Mesenchymal stem cell (in vitro differentiated cells and primary cell): ENCODE data around the gene INPP5D.

Source experiments
- DNase-seq: peaks from one replicate; pipeline ENCODE4 v3.0.0-alpha.2; 2013
- H2AFZ ChIP-seq: one replicate; pipeline ENCODE4 v1.6.1; 2013; ENCODE audit warnings: low read depth, mild to moderate bottlenecking, control low read depth, inconsistent platforms, low read length, moderate library complexity
- H2AK5ac ChIP-seq: 2 replicates; pipeline ENCODE4 v1.6.1; 2013; ENCODE audit warnings: low read length, moderate library complexity, mild to moderate bottlenecking, inconsistent platforms; ENCODE audit not compliant: severe bottlenecking
- H2BK120ac ChIP-seq: one replicate; pipeline ENCODE4 v1.6.1; 2013; ENCODE audit warnings: low read depth, mild to moderate bottlenecking, inconsistent platforms, low read length, moderate library complexity
- H2BK12ac ChIP-seq, 2 experiments: one replicate each; pipeline ENCODE4 v1.6.1; 2013; ENCODE audit warnings: inconsistent platforms in 2 of 2, low read length in 2 of 2, mild to moderate bottlenecking in 2 of 2, moderate library complexity in 2 of 2, control low read depth in 1 of 2
- H2BK15ac ChIP-seq: one replicate; pipeline ENCODE4 v1.6.1; 2013; ENCODE audit warnings: mild to moderate bottlenecking, low read depth, inconsistent platforms; ENCODE audit not compliant: poor library complexity, severe bottlenecking
- H2BK5ac ChIP-seq: 2 replicates; pipeline ENCODE4 v1.6.1; 2013; ENCODE audit warnings: low read depth, mild to moderate bottlenecking, low read length, control low read depth, inconsistent platforms; ENCODE audit not compliant: poor library complexity, severe bottlenecking
- H3K14ac ChIP-seq, 2 experiments: one replicate each; pipeline ENCODE4 v1.6.1; 2013; ENCODE audit warnings: inconsistent platforms in 2 of 2, low read length in 2 of 2, control low read depth in 1 of 2, mild to moderate bottlenecking in 1 of 2, moderate library complexity in 1 of 2
- H3K18ac ChIP-seq, 2 experiments: one replicate each; pipeline ENCODE4 v1.6.1; 2013; ENCODE audit warnings: inconsistent platforms in 2 of 2, low read length in 2 of 2, control low read depth in 1 of 2, low read depth in 1 of 2, mild to moderate bottlenecking in 1 of 2
- H3K23ac ChIP-seq, 2 experiments: one replicate each; pipeline ENCODE4 v1.6.1; 2013; ENCODE audit warnings: inconsistent platforms in 2 of 2, low read length in 2 of 2, mild to moderate bottlenecking in 2 of 2, moderate library complexity in 2 of 2, control low read depth in 1 of 2
- H3K27ac ChIP-seq: 2 replicates; pipeline ENCODE4 v1.5.1; 2013; ENCODE audit warnings: mild to moderate bottlenecking, moderate library complexity, low read length, control low read depth, inconsistent platforms; ENCODE audit not compliant: poor library complexity, severe bottlenecking
- H3K27me3 ChIP-seq, 2 experiments: 2 replicates each; pipeline versions ENCODE4 v1.6.1 to v1.7.0; 2013; ENCODE audit warnings: low read length in 2 of 2, mild to moderate bottlenecking in 2 of 2, moderate library complexity in 2 of 2, control low read depth in 1 of 2, inconsistent platforms in 1 of 2; ENCODE audit not compliant: control insufficient read depth in 1 of 2, insufficient read depth in 1 of 2
- H3K36me3 ChIP-seq, 2 experiments: 2 replicates each; pipeline versions ENCODE4 v1.6.1 to v1.7.0; 2013; ENCODE audit warnings: low read length in 2 of 2, control low read depth in 1 of 2, inconsistent platforms in 1 of 2, low read depth in 1 of 2, mild to moderate bottlenecking in 1 of 2; ENCODE audit not compliant: insufficient read depth in 2 of 2, control insufficient read depth in 1 of 2
- H3K4ac ChIP-seq, 2 experiments: one replicate each; pipeline ENCODE4 v1.6.1; 2013; ENCODE audit warnings: inconsistent platforms in 2 of 2, low read length in 2 of 2, mild to moderate bottlenecking in 2 of 2, moderate library complexity in 2 of 2, control low read depth in 1 of 2, low read depth in 1 of 2
- H3K4me1 ChIP-seq: 2 replicates; pipeline ENCODE4 v1.6.1; 2013; ENCODE audit warnings: low read depth, low read length, control low read depth; ENCODE audit not compliant: control insufficient read depth, insufficient read depth
- H3K4me2 ChIP-seq: 2 replicates; pipeline ENCODE4 v1.6.1; 2013; ENCODE audit warnings: low read length, mild to moderate bottlenecking, inconsistent platforms; ENCODE audit not compliant: poor library complexity, severe bottlenecking
- H3K4me3 ChIP-seq, 2 experiments: 2 replicates each; pipeline versions ENCODE4 v1.5.1 to v1.7.0; 2013; ENCODE audit warnings: low read length in 2 of 2, mild to moderate bottlenecking in 2 of 2, control low read depth in 1 of 2, low read depth in 1 of 2; ENCODE audit not compliant: insufficient read depth in 1 of 2
- H3K79me1 ChIP-seq: replicated peaks from 2 replicates; pipeline ENCODE4 v1.6.1; 2013; ENCODE audit warnings: mild to moderate bottlenecking, control low read depth, low read length, inconsistent platforms; ENCODE audit not compliant: poor library complexity, severe bottlenecking
- H3K9ac ChIP-seq: 2 replicates; pipeline ENCODE4 v1.7.0; 2013; ENCODE audit warnings: mild to moderate bottlenecking, low read length, moderate library complexity
- H3K9me3 ChIP-seq: 2 replicates; pipeline ENCODE4 v1.7.0; 2013; ENCODE audit warnings: mild to moderate bottlenecking, low read length; ENCODE audit not compliant: control insufficient read depth
- H4K8ac ChIP-seq: one replicate; pipeline ENCODE4 v1.6.1; 2013; ENCODE audit warnings: inconsistent platforms, mild to moderate bottlenecking, low read length, moderate library complexity
- H4K91ac ChIP-seq: one replicate; pipeline ENCODE4 v1.6.1; 2013; ENCODE audit warnings: mild to moderate bottlenecking, low read length, inconsistent platforms
- WGBS: methylation state at CpG from one replicate; pipeline ENCODE4 v1.1.7; 2013; ENCODE audit warnings: mixed read lengths; 5-methylcytosine and 5-hydroxymethylcytosine counted together

Gene INPP5D

GRCh38 chr2:233012301-233012971 lies 47.7 kb upstream of the INPP5D start:
- Histone ChIP-seq H2BK120ac (no peak overlapping the region), H3K9me3 (no peaks in the 10 kb centered on the region), H4K91ac (no peak overlapping the region), H4K8ac (no peak overlapping the region), H3K4me1 (no peaks in the 10 kb centered on the region), H2AFZ (no peak overlapping the region), H3K4ac (no peak overlapping the region), H2BK15ac (no peak overlapping the region), H2BK12ac (no peak overlapping the region), H3K79me1 (no peaks in the 10 kb centered on the region), H3K36me3 (no peaks in the 10 kb centered on the region), H2AK5ac (no peak overlapping the region), H3K4me3 (no peak overlapping the region), H3K18ac (no peak overlapping the region), H3K27ac (no peak overlapping the region), H3K27me3 (no peaks in the 10 kb centered on the region), H3K9ac (no peak overlapping the region), H3K14ac (no peak overlapping the region), H3K4me2 (no peak overlapping the region), H2BK5ac (no peak overlapping the region), H3K23ac (no peak overlapping the region)
- WGBS: 73% methylated on average over 12 of the region's 12 CpGs
- DNase-seq: no peak

- Histone ChIP-seq H3K9me3 (peaks cover 2% of the 10 kb centered on the region), H3K4me2 (no peak within 1 kb of the TSS), H2BK120ac (no peak within 1 kb of the TSS), H3K4me3 (no peak within 1 kb of the TSS), H2BK5ac (no peak within 1 kb of the TSS), H2AK5ac (no peak within 1 kb of the TSS), H3K4ac (no peak within 1 kb of the TSS), H4K8ac (no peak within 1 kb of the TSS), H3K79me1 (no peaks in the 10 kb centered on the region), H4K91ac (no peak within 1 kb of the TSS), H3K14ac (no peak within 1 kb of the TSS), H3K4me1 (no peaks in the 10 kb centered on the region), H2AFZ (no peak within 1 kb of the TSS), H3K18ac (no peak within 1 kb of the TSS), H3K9ac (no peak within 1 kb of the TSS), H3K27ac (no peak within 1 kb of the TSS), H3K36me3 (no peaks in the 10 kb centered on the region), H3K23ac (no peak within 1 kb of the TSS), H2BK12ac (no peak within 1 kb of the TSS), H2BK15ac (no peak within 1 kb of the TSS), H3K27me3 (no peaks in the 10 kb centered on the region)
- DNase-seq: no peak
- WGBS: 85% methylated on average over 12 of the region's 12 CpGs
Observed at GRCh38 chr2:233013027-233013461, 47.1 kb upstream of the INPP5D start, which contains the start of gene NGEF. TSS of gene NGEF (minus strand) at chr2:233013256. CDS start at chr2:232974890, 38,366 bp downstream.

- Histone ChIP-seq H3K27me3 (no peaks in the 10 kb centered on the region), H3K4me3 (no peak overlapping the region), H3K4ac (no peak overlapping the region), H4K8ac (no peak overlapping the region), H2AFZ (no peak overlapping the region), H3K79me1 (no peaks in the 10 kb centered on the region), H2AK5ac (no peak overlapping the region), H3K14ac (no peak overlapping the region), H3K36me3 (no peaks in the 10 kb centered on the region), H2BK12ac (no peak overlapping the region), H3K4me2 (no peak overlapping the region), H3K9me3 (peaks cover 4% of the 10 kb centered on the region), H2BK15ac (no peak overlapping the region), H3K4me1 (no peaks in the 10 kb centered on the region), H3K23ac (no peak overlapping the region), H3K9ac (no peak overlapping the region), H2BK120ac (no peak overlapping the region), H2BK5ac (no peak overlapping the region), H3K18ac (no peak overlapping the region), H4K91ac (no peak overlapping the region), H3K27ac (no peak overlapping the region)
- DNase-seq: no peak
- 100% methylated on average over 1 of the region's 1 CpG for WGBS
Observed at GRCh38 chr2:233013650-233014049, 46.5 kb upstream of the INPP5D start.

GRCh38 chr2:233015019-233015645 lies 45.0 kb upstream of the INPP5D start:
- DNase-seq: no peak
- Histone ChIP-seq H2BK12ac (no peak overlapping the region), H2BK15ac (no peak overlapping the region), H3K4me2 (no peak overlapping the region), H3K36me3 (no peaks in the 10 kb centered on the region), H2BK120ac (no peak overlapping the region), H2BK5ac (no peak overlapping the region), H4K8ac (no peak overlapping the region), H3K27me3 (no peaks in the 10 kb centered on the region), H2AK5ac (no peak overlapping the region), H3K4ac (no peak overlapping the region), H3K23ac (no peak overlapping the region), H3K9ac (no peak overlapping the region), H3K79me1 (no peaks in the 10 kb centered on the region), H3K27ac (no peak overlapping the region), H3K4me3 (no peak overlapping the region), H3K9me3 (peaks cover 4% of the 10 kb centered on the region), H3K4me1 (no peaks in the 10 kb centered on the region), H3K18ac (no peak overlapping the region), H4K91ac (no peak overlapping the region), H3K14ac (no peak overlapping the region), H2AFZ (no peak overlapping the region)
- WGBS: 85% methylated on average over 1 of the region's 1 CpG
